Activated CD8-positive, alpha-beta T cell treated with anti-CD3 and anti-CD28 coated beads, Interleukin-2, amount 10 ng/mL, durations not matched to agents 7 days and 5 days (primary cell): ENCODE results near the gene TEX2. TPM values are rescaled to one million over a fixed set of nuclear protein-coding genes. Genes with fewer than 3 reads are reported as not detected.

Experiments used
- ATAC-seq: fragments of 150-1000 bp; cut with Tn5 transposase; one replicate; pipeline ENCODE4 v1.10.0; 2021; ENCODE audit warnings: moderate library complexity
- CTCF ChIA-PET: fragments of 350-600 bp; sonication (Branson Sonifier 250); formaldehyde crosslinking; loops from one replicate; lab custom pipeline; 2021; ENCODE audit warnings: antibody characterized with exemption; lab: Charles Lee
- POLR2A ChIA-PET: fragments of 350-600 bp; sonication (Branson Sonifier 250); formaldehyde crosslinking; loops from one replicate; lab custom pipeline; 2021; ENCODE audit warnings: antibody characterized with exemption; lab: Charles Lee
- DNase-seq: peaks from one replicate; pipeline ENCODE4 v3.0.0-alpha.2; 2020
- H3K27ac Mint-ChIP-seq: one replicate; pipeline ENCODE4 v1.8.0; 2021; ENCODE audit warnings: mild to moderate bottlenecking, mixed read lengths
- H3K27me3 Mint-ChIP-seq: one replicate; pipeline ENCODE4 v1.8.0; 2021; ENCODE audit warnings: low read depth, mixed read lengths
- H3K36me3 Mint-ChIP-seq: one replicate; pipeline ENCODE4 v1.8.0; 2021; ENCODE audit warnings: low read depth, mixed read lengths
- H3K4me1 Mint-ChIP-seq: one replicate; pipeline ENCODE4 v1.8.0; 2021; ENCODE audit warnings: low read depth, mixed read lengths
- H3K4me3 Mint-ChIP-seq: one replicate; pipeline ENCODE4 v1.8.0; 2021; ENCODE audit warnings: mild to moderate bottlenecking, mixed read lengths
- H3K9me3 Mint-ChIP-seq: one replicate; pipeline ENCODE4 v1.8.0; 2022; ENCODE audit warnings: mixed read lengths; ENCODE audit not compliant: insufficient read depth
- total RNA-seq, 2 experiments: library from RNA; stranded (reverse); gene quantifications; one replicate each; pipeline ENCODE4 v1.2.3, GENCODE V29; 2021

Gene TEX2
- total RNA-seq, 2 experiments from 2014 or later: 16.1 to 16.2 TPM

GRCh38 chr17:64289741-64290141, 26.7 kb upstream of the TEX2 start:
- Mint-ChIP-seq H3K36me3 (peaks cover 3% of the 10 kb centered on the region), H3K4me1 (no peaks in the 10 kb centered on the region), H3K4me3 (no peak overlapping the region), H3K27ac (no peak overlapping the region), H3K27me3 (peaks cover 3% of the 10 kb centered on the region), H3K9me3 (peaks cover 11% of the 10 kb centered on the region)
- no peak for ATAC-seq
- ChIA-PET POLR2A (interaction anchor here (0.6 to 1.5 kb wide), 2 partner anchors 24 to 144 kb away, joined by 3 to 5 read pairs; no protein-coding TSS in a partner anchor), CTCF (interaction anchor here (1.2 to 3.3 kb wide), 6 partner anchors 10 to 156 kb away, joined by 4 to 16 read pairs (median 10); no protein-coding TSS in a partner anchor)
- no peak for DNase-seq

- Mint-ChIP-seq H3K4me1 (peaks cover 6% of the 10 kb centered on the region), H3K4me3 (no peak overlapping the region), H3K36me3 (no peaks in the 10 kb centered on the region), H3K27me3 (no peaks in the 10 kb centered on the region), H3K27ac (no peak overlapping the region), H3K9me3 (no peaks in the 10 kb centered on the region)
- no peak for DNase-seq
- ChIA-PET CTCF (interaction anchor here (1.2 to 2.6 kb wide), 12 partner anchors 11 to 266 kb away, joined by 3 to 18 read pairs (median 4); no protein-coding TSS in a partner anchor), POLR2A (interaction anchor here (2.1 kb wide), 1 partner anchor 137 kb away, joined by 7 read pairs; no protein-coding TSS in a partner anchor)
- ATAC-seq: no peak
These were observed 19.7 kb upstream of the TEX2 start for GRCh38 chr17:64282753-64283080.

GRCh38 chr17:64281962-64282752, 19.1 kb upstream of the TEX2 start:
- no peaks in the 10 kb centered on the region for H3K36me3 Mint-ChIP-seq
- no peak overlapping the region for H3K4me3 Mint-ChIP-seq
- H3K4me1 Mint-ChIP-seq: peaks cover 6% of the 10 kb centered on the region
- ChIA-PET POLR2A (interaction anchor here (2.1 kb wide), 1 partner anchor 136 kb away, joined by 7 read pairs; no protein-coding TSS in a partner anchor), CTCF (interaction anchor here (0.6 to 2.6 kb wide), 29 partner anchors 9 to 363 kb away, joined by 3 to 18 read pairs (median 5); no protein-coding TSS in a partner anchor)
- peak; percentile 55 for ATAC-seq
- no peaks in the 10 kb centered on the region for H3K27me3 Mint-ChIP-seq
- H3K27ac Mint-ChIP-seq: no peak overlapping the region
- no peaks in the 10 kb centered on the region for H3K9me3 Mint-ChIP-seq
- DNase-seq: peak; percentile 69

- no peak for DNase-seq
These were observed 15.6 kb upstream of the TEX2 start for GRCh38 chr17:64278614-64279013.

GRCh38 chr17:64277831-64278562, 14.9 kb upstream of the TEX2 start:
- DNase-seq: no peak

More at GRCh38 chr17:64278614-64279013, 15.6 kb upstream of the TEX2 start:
- POLR2A ChIA-PET: no interaction called here
- H3K36me3 Mint-ChIP-seq: no peaks in the 10 kb centered on the region
- no peak for ATAC-seq
- H3K4me3 Mint-ChIP-seq: no peak overlapping the region
- H3K27ac Mint-ChIP-seq: peak overlapping the region; percentile 45
- no peaks in the 10 kb centered on the region for H3K9me3 Mint-ChIP-seq
- no peaks in the 10 kb centered on the region for H3K27me3 Mint-ChIP-seq
- CTCF ChIA-PET: interaction anchor here (1.1 to 1.4 kb wide), 3 partner anchors 129 to 376 kb away, joined by 3 read pairs; no protein-coding TSS in a partner anchor
- peaks cover 6% of the 10 kb centered on the region for H3K4me1 Mint-ChIP-seq

GRCh38 chr17:64276961-64277505, 14.0 kb upstream of the TEX2 start:
- ChIA-PET POLR2A (no interaction called here), CTCF (interaction anchor here (1.3 to 1.4 kb wide), 2 partner anchors 142 to 143 kb away, joined by 3 read pairs; no protein-coding TSS in a partner anchor)
- ATAC-seq (no peak), DNase-seq (no peak)
- Mint-ChIP-seq H3K4me3 (no peak overlapping the region), H3K9me3 (peaks cover under 1% of the 10 kb centered on the region), H3K27ac (no peak overlapping the region), H3K36me3 (peaks cover 2% of the 10 kb centered on the region), H3K27me3 (no peaks in the 10 kb centered on the region), H3K4me1 (peaks cover 12% of the 10 kb centered on the region)

More at GRCh38 chr17:64277831-64278562, 14.9 kb upstream of the TEX2 start:
- H3K36me3 Mint-ChIP-seq: no peaks in the 10 kb centered on the region
- H3K4me3 Mint-ChIP-seq: no peak overlapping the region
- H3K4me1 Mint-ChIP-seq: peaks cover 9% of the 10 kb centered on the region
- ChIA-PET POLR2A (no interaction called here), CTCF (interaction anchor here (1.1 to 1.4 kb wide), 2 partner anchors 128 to 249 kb away, joined by 3 read pairs; no protein-coding TSS in a partner anchor)
- H3K27ac Mint-ChIP-seq: no peak overlapping the region
- no peaks in the 10 kb centered on the region for H3K9me3 Mint-ChIP-seq
- H3K27me3 Mint-ChIP-seq: no peaks in the 10 kb centered on the region
- ATAC-seq: no peak

GRCh38 chr17:64275016-64275415, 12.0 kb upstream of the TEX2 start:
- H3K9me3 Mint-ChIP-seq: peaks cover 8% of the 10 kb centered on the region
- H3K27ac Mint-ChIP-seq: no peak overlapping the region
- H3K4me1 Mint-ChIP-seq: peaks cover 30% of the 10 kb centered on the region
- H3K27me3 Mint-ChIP-seq: no peaks in the 10 kb centered on the region
- no peak overlapping the region for H3K4me3 Mint-ChIP-seq
- ATAC-seq: no peak
- DNase-seq: no peak
- peaks cover 4% of the 10 kb centered on the region for H3K36me3 Mint-ChIP-seq
- POLR2A ChIA-PET: interaction anchor here (1.3 kb wide), 1 partner anchor 127 kb away, joined by 3 read pairs; no protein-coding TSS in a partner anchor
- CTCF ChIA-PET: interaction anchor here (1.2 kb wide), 1 partner anchor 16 kb away, joined by 4 read pairs; no protein-coding TSS in a partner anchor

- CTCF ChIA-PET: interaction anchor here (0.8 to 2.9 kb wide), 4 partner anchors 9 to 353 kb away, joined by 3 to 11 read pairs (median 4); no protein-coding TSS in a partner anchor
- POLR2A ChIA-PET: no interaction called here
- peak overlapping the region; percentile 41 for H3K27ac Mint-ChIP-seq
- no peak overlapping the region for H3K4me3 Mint-ChIP-seq
- H3K27me3 Mint-ChIP-seq: peaks cover 3% of the 10 kb centered on the region
- H3K36me3 Mint-ChIP-seq: peaks cover 4% of the 10 kb centered on the region
- peaks cover 8% of the 10 kb centered on the region for H3K9me3 Mint-ChIP-seq
- no peak for DNase-seq
- peak; percentile 42 for ATAC-seq
- H3K4me1 Mint-ChIP-seq: peaks cover 27% of the 10 kb centered on the region
These were observed 9.9 kb upstream of the TEX2 start for GRCh38 chr17:64273006-64273405.

- DNase-seq (no peak), ATAC-seq (peak; percentile 47)
- peaks cover 27% of the 10 kb centered on the region for H3K4me1 Mint-ChIP-seq
- CTCF ChIA-PET: interaction anchor here (0.8 to 2.9 kb wide), 8 partner anchors 8 to 242 kb away, joined by 3 to 11 read pairs (median 4); partner anchors contain the start of gene TEX2
- H3K27ac Mint-ChIP-seq: peak overlapping the region; percentile 75
- peak overlapping the region; percentile 19 for H3K4me3 Mint-ChIP-seq
- POLR2A ChIA-PET: interaction anchor here (1.3 to 3.4 kb wide), 2 partner anchors 14 to 125 kb away, joined by 4 to 14 read pairs; no protein-coding TSS in a partner anchor
- peaks cover 8% of the 10 kb centered on the region for H3K9me3 Mint-ChIP-seq
- H3K36me3 Mint-ChIP-seq: peaks cover 4% of the 10 kb centered on the region
- H3K27me3 Mint-ChIP-seq: peaks cover 14% of the 10 kb centered on the region
These were observed 7.8 kb upstream of the TEX2 start for GRCh38 chr17:64270885-64271284.

- peaks cover 14% of the 10 kb centered on the region for H3K27me3 Mint-ChIP-seq
- POLR2A ChIA-PET: interaction anchor here (3.4 kb wide), 1 partner anchor 124 kb away, joined by 14 read pairs; no protein-coding TSS in a partner anchor
These were observed 6.9 kb upstream of the TEX2 start for GRCh38 chr17:64269687-64270649.

More at GRCh38 chr17:64269687-64270649, 6.9 kb upstream of the TEX2 start:
- peaks cover 8% of the 10 kb centered on the region for H3K9me3 Mint-ChIP-seq
- H3K4me3 Mint-ChIP-seq: peak overlapping the region; percentile 36
- ATAC-seq: no peak
- H3K27ac Mint-ChIP-seq: peak overlapping the region; percentile 75
- H3K36me3 Mint-ChIP-seq: peaks cover 4% of the 10 kb centered on the region
- peaks cover 27% of the 10 kb centered on the region for H3K4me1 Mint-ChIP-seq
- no peak for DNase-seq
- CTCF ChIA-PET: interaction anchor here (0.8 to 1.7 kb wide), 6 partner anchors 12 to 241 kb away, joined by 3 to 6 read pairs (median 5); no protein-coding TSS in a partner anchor
